ENCODE measurements around the gene RCCD1.

RCCD1 gene

GRCh38 chr15:90929246-90930019 is 25.3 kb upstream of the RCCD1 start:
- DNase-seq (ENCODE audit: insufficient read length, low spot score) = no peak
- no peak for TF ChIP-seq POLR2A (IDR thresholded peaks at IDR 0.05; ENCODE audit: low read depth, low read length)
- no peak for FAIRE-seq

- DNase-seq (ENCODE audit: insufficient read length, low spot score) (no peak), FAIRE-seq (no peak)
- TF ChIP-seq POLR2A (IDR thresholded peaks at IDR 0.05; ENCODE audit: low read depth, low read length) = no peak
Observed at GRCh38 chr15:90930861-90931574, 23.7 kb upstream of the RCCD1 start.

GRCh38 chr15:90931575-90931827 is 23.2 kb upstream of the RCCD1 start:
- FAIRE-seq (no peak), DNase-seq (ENCODE audit: insufficient read length, low spot score) (no peak)
- no peak for TF ChIP-seq POLR2A (IDR thresholded peaks at IDR 0.05; ENCODE audit: low read depth, low read length)

- TF ChIP-seq POLR2A (IDR thresholded peaks at IDR 0.05; ENCODE audit: low read depth, low read length) = peak; percentile 65; the same call in 1 of the 2 replicates
- FAIRE-seq (no peak), DNase-seq (ENCODE audit: insufficient read length, low spot score) (peak; percentile 70)
Observed at GRCh38 chr15:90931828-90932659, 22.6 kb upstream of the RCCD1 start, which contains the start of gene HDDC3. Gene HDDC3 (minus strand): TSS chr15:90932549. CDS start chr15:90932540, 9 bp downstream.

- FAIRE-seq = no peak
Observed at GRCh38 chr15:90932660-90932991, 22.1 kb upstream of the RCCD1 start.

GRCh38 chr15:90933301-90933700 is 21.4 kb upstream of the RCCD1 start:
- no peak for TF ChIP-seq POLR2A (IDR thresholded peaks at IDR 0.05; ENCODE audit: low read depth, low read length)
- no peak for FAIRE-seq

More at GRCh38 chr15:90932660-90932991, 22.1 kb upstream of the RCCD1 start:
- no peak for DNase-seq (ENCODE audit: insufficient read length, low spot score)
- TF ChIP-seq POLR2A (IDR thresholded peaks at IDR 0.05; ENCODE audit: low read depth, low read length) = no peak

GRCh38 chr15:90934256-90934948 is 20.3 kb upstream of the RCCD1 start:
- DNase-seq (ENCODE audit: insufficient read length, low spot score) = peak; percentile 65
- TF ChIP-seq POLR2A (IDR thresholded peaks at IDR 0.05; ENCODE audit: low read depth, low read length) = no peak
- no peak for FAIRE-seq

More at GRCh38 chr15:90933301-90933700, 21.4 kb upstream of the RCCD1 start:
- DNase-seq (ENCODE audit: insufficient read length, low spot score) = no peak

- FAIRE-seq (no peak), DNase-seq (ENCODE audit: insufficient read length, low spot score) (peak; percentile 72)
- TF ChIP-seq POLR2A (IDR thresholded peaks at IDR 0.05; ENCODE audit: low read depth, low read length) = peak; percentile 68
Observed at GRCh38 chr15:90934949-90935751, 19.5 kb upstream of the RCCD1 start, which contains the start of gene UNC45A. Gene UNC45A (plus strand): TSS chr15:90935285. CDS start chr15:90935325, 40 bp downstream.

- DNase-seq (ENCODE audit: insufficient read length, low spot score) = no peak
- FAIRE-seq = no peak
- TF ChIP-seq POLR2A (IDR thresholded peaks at IDR 0.05; ENCODE audit: low read depth, low read length) = no peak
Observed at GRCh38 chr15:90936823-90937222, 17.9 kb upstream of the RCCD1 start.

- FAIRE-seq (no peak), DNase-seq (ENCODE audit: insufficient read length, low spot score) (no peak)
Observed at GRCh38 chr15:90938261-90938660, 16.4 kb upstream of the RCCD1 start.

GRCh38 chr15:90939756-90940155 is 14.9 kb upstream of the RCCD1 start:
- DNase-seq (ENCODE audit: insufficient read length, low spot score) = no peak
- FAIRE-seq = no peak
- no peak for TF ChIP-seq POLR2A (IDR thresholded peaks at IDR 0.05; ENCODE audit: low read depth, low read length)

More at GRCh38 chr15:90938261-90938660, 16.4 kb upstream of the RCCD1 start:
- no peak for TF ChIP-seq POLR2A (IDR thresholded peaks at IDR 0.05; ENCODE audit: low read depth, low read length)

GRCh38 chr15:90941038-90941437 is 13.6 kb upstream of the RCCD1 start:
- DNase-seq (ENCODE audit: insufficient read length, low spot score) = no peak
- FAIRE-seq = no peak
- TF ChIP-seq POLR2A (IDR thresholded peaks at IDR 0.05; ENCODE audit: low read depth, low read length) = no peak
